GM18519 (cell line): ENCODE results near the gene MAMDC4.
"Not testable (repeated sequence)": the region's sequence is repeated elsewhere in the genome, so short reads cannot be mapped to it uniquely, and the experiment has no call there.

Experiments used
- ATAC-seq: cut with Tn5 transposase; IDR thresholded peaks from one replicate; pipeline ENCODE4 v1.9.1; 2021; ENCODE audit warnings: mild to moderate bottlenecking, moderate library complexity; ENCODE audit not compliant: unreplicated experiment, low FRiP score

Gene MAMDC4

DNA sequence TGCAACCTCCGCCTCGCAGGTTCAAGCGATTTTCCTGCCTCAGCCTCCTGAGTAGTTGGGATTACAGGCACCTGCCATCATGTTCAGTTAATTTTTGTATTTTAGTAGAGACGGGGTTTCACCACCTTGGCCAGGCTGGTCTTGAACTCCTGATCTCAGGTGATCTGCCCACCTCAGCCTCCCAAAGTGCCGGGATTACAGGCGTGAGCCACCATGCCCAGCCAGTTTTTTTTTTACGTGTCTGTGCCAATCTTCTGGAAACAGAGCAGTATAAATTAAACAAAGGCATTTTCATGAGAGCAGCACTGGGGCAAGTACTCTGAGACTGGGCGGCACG lies 30.8 kb downstream of the MAMDC4 start:
- ATAC-seq, result not testable (repeated sequence)

DNA sequence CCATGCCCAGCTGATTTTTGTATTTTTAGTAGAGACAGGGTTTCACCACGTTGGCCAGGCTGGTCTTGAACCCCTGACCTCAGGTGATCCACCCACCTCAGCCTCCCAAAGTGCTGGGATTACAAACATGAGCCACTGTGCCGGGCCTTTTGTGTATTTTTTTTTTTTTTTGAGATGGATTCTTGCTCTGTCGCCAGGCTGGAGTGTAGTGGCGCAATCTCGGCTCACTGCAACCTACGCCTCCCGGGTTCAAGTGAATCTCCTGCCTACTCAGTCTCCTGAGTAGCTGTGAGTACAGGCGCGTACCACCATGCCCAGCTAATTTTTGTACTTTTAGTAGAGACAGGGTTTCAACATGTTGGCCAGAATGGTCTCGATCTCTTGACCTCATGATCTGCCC lies 31.5 kb downstream of the MAMDC4 start:
- ATAC-seq, result not testable (repeated sequence)

DNA sequence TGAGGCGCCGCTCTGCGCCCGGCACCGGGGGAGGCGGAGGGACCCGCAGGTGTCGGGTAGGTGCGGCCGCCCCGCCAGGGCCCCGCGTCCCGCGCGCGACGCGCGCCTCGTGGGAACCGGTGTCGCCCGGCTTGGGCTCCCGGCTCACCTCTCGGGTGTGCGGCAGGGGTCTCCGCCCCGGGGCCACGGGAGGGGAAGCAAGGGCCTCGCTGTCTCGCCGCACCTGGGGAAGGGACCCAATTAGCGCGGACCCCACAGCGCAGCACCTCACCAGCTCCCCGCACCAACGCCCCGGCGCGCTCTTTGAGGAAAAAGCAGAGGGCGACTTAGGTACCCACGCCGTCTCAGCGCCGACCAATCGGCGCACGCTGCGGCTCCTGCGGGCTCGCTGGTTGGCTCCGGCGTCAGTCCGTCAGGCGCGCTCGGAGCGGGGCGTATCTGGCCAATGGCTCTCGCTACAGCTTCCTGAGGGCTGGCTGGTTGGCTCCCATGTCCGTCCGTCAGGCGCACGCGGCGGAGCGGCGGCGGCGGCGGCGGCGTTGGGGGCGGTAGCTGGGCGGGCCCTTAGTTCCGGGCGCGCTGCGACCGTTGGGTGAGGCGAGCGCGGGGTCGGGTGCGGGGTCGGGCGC lies 33.9 kb downstream of the MAMDC4 start, which contains the start of gene TRAF2:
TRAF2 (plus strand) TSS at position 567 of the 629 bp plus-strand sequence. CDS start 12,225 bp downstream, outside the sequence.
- ATAC-seq, result peak; percentile 86

- ATAC-seq, result peak; percentile 13
Measured at GRCh38 chr9:136886610-136887597, 34.8 kb downstream of the MAMDC4 start.

GRCh38 chr9:136888454-136888853 lies 36.3 kb downstream of the MAMDC4 start:
- no peak for ATAC-seq

GRCh38 chr9:136889858-136890257 lies 37.7 kb downstream of the MAMDC4 start:
- ATAC-seq, result no peak

- ATAC-seq, result no peak
Measured at GRCh38 chr9:136890661-136891060, 38.5 kb downstream of the MAMDC4 start.

DNA sequence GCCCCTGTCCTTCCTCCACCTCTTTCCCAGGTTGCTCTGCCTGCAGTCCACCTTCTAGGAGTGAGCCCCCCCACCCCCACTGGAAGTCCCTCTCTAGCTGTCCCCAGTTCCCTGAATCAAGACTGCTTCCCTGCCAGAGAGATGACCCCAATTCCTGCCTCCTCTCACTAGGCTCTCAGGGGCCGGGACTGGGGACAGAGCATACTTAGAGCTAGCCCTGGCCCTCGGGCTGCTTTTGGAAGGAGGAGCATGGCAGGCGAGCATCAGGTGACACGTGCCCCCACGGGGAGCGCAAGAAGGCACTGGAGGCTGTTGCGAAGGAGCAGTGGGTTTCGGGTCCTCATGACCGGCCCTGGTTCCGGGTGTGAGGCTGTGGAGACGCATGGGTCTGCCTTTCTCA lies 43.9 kb downstream of the MAMDC4 start:
- no peak for ATAC-seq

DNA sequence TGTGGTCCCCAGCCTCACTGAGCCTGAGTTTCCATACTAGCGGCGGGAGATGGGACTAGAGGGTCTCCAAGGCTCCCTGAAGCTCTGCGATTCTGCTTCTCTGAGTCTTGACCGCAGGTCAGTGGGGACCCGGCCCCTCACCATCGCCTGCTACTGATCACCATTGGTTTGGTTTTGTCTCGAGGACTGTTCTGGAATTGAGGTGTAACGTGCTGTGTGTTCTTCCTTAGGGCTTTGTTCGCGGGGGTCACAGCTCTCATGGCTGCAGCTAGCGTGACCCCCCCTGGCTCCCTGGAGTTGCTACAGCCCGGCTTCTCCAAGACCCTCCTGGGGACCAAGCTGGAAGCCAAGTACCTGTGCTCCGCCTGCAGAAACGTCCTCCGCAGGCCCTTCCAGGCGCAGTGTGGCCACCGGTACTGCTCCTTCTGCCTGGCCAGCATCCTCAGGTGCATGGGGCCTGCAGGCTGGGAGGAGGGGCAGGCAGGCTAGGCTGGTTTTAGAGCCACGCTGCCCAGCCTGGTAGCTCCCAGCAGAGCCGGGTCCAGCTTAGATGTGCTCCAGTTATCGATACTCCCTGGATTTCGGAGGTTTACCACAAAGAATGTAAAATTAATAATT lies 46.4 kb downstream of the MAMDC4 start:
- ATAC-seq, result no peak

DNA sequence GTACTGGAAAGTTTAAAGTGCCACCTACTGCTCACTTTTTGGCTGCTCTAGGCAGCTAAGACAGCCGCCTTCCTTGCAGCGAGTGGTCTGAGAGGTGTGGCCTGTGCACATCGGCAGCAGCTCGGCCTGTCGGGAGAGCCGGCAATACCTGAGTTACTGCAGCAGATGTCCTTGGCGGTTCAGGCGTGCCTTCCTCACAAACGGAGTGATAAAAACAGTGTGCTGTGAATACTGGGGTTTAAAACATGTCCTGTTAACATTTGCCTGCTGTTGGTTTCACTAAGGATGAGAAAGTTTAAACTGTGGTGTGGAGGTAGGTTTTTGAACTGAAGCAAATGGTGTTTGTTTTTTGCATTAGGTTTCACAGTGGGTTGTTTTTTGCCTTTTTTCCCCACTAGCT lies 47.0 kb downstream of the MAMDC4 start:
- no peak for ATAC-seq

DNA sequence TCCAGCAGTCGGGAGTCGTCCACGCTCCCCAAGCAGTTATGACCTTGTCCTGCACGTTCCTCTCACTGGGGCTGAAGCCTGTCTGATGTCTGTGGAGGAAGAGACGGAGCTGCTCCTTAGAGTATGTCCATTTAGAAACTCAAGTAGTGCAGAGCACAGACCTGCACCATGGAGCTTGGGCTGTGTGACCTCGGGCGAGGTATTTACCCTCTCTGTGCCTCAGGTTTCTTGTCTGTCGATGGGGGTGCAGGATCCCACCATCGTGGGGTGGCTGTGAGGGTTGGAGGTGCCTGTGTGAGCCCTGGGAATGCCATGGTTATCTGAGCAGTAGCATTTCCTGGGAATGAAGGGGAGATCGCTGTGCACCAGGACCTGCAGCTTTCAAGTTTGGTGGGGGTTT lies 48.4 kb downstream of the MAMDC4 start:
- no peak for ATAC-seq

DNA sequence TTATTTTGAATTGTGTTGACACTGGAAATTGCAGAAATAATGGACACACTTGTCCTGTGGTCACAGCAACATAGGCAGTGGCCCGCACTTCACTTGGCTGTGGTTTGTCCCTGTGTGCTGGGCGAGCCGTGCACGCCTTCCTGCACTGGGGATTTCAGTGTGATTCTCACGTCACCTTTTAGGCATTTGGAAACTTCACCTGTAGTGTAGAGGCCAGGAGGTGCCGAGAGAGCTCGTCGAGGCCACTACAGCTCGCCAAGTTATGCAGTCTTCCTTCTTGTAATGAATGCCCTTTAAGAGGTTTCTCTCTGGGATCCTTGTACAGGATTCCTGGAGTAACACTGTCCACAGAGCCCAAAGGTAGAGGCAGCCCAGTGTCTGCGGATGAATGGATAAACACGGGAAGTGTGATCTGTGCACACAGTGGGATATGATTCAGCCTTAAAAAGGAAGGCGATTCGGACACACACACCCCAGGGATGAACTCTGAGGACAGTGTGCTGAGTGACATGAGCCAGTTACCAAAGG lies 48.9 kb downstream of the MAMDC4 start:
- no peak for ATAC-seq

DNA sequence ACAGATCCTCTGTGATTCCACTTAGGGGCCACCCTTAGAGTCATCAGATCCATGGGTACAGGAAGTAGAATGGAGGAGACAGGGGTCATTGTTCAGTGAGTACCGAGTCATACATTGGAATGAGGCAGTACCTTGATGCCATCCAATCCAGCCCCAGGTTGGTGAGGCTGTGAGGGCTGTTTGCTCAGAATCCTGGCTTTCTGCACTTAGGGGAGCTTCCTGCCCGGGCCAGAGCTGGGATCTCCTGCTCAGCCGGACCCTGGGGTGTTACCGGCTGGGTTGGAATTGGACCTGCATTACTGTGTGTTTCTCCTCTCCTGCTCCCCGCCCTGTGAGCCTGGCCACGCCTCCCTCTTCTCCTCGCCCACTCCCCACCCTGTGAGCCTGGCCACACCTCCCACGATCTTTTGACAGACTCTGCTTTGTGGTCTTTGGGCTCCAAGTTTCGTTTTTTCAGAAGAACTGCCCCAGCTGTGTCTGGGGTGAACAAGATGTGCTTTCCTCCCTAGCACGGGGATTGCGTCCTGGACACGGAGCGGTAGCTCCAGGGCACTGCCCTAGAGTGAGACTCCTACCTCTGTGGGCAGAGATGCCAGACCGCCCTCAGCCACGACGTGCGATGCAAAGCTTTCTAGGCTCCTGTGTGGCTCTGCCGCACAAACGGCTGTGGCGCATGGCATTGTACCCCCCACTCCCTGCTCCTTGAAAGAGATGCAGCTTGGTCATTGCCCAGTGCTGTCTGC lies 49.5 kb downstream of the MAMDC4 start:
- ATAC-seq, result no peak

DNA sequence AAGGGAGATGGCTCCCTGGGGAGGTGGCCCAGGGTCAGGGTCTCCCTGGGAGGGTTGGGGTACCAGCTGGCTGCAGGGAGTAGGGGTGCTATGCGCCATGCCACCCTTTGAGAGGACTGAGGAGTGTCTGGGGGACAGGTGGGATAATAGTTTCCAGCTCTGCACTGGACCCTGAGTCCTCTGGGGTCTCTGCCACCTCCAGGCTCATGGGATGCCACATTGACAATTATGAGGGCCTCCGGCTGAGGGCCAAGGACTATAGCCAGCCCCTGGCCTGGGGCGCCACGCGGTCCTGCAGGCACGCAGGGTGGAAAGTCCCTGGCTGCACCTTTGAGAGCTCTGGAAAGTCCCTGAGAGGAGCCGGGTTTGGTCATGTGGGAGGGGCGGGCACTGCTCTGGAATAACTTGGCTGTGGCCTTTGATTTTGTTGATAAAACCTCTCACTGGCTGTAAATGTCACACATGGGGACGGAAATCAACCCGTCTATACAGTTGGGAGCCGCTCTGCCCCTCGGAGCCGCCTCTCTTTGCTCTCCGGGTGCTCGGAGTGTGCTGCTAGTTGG lies 50.2 kb downstream of the MAMDC4 start:
- ATAC-seq, result no peak

GRCh38 chr9:136903041-136903554 lies 51.0 kb downstream of the MAMDC4 start:
- no peak for ATAC-seq

- ATAC-seq, result no peak
Measured at GRCh38 chr9:136906266-136906665, 54.1 kb downstream of the MAMDC4 start.

DNA sequence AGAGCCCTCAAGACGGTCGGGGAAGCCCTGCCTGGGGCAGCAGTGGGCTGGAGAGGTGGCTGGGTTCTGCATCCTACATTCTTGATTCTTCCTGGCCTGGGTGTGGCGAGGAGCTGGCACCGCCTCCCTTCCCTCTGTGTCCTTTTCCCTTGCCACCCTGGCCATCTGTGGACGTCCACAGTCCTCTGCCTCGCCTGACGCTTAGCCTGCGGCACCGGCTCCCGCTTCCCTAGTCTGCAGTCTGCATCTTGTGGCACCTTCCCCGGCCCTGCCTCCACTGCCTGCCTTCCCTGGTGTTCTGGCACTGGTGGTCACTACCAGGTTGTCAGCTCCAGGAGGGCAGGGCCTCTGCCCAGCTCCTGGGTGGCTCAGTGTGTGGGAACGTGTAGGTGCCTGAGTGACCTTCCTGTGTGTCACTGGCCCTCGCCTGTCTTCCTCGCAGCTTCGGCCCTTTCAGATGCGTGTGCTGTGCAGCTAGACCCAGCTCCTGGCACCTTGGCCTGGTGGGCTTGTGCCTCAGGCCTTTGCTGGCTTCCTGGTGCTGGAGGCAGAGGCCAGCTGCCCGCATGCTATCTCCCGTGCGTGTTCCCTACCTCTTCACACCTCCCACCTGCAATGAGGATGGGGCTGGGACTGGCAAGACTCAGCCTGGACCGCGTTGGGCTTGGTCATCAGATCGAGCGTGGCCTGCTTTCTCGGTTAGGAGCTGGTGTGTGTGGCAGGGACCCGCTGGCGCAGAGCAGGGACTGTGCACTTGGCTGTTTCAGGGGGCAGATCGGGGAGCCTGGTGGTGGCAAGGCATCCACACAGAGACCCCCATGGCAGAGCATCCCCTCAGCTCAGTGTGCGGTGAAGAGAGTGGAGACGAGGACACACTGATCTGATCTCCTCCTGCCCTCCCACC lies 55.1 kb downstream of the MAMDC4 start:
- no peak for ATAC-seq
